PFSK-1 (cell line): ENCODE measurements around the gene CENPM.

Experiments
- FOXP2 ChIP-seq: optimal IDR thresholded peaks from 2 replicates; pipeline ENCODE3; 2011; ENCODE audit warnings: borderline replicate concordance, control low read depth, inconsistent platforms; ENCODE audit not compliant: insufficient read depth; ENCODE audit errors: extremely low read length, extremely low read depth
- POLR2AphosphoS5 ChIP-seq: IDR thresholded peaks from 2 replicates; pipeline ENCODE4 v1.6.1; 2012; ENCODE audit warnings: low read depth, mild to moderate bottlenecking, control low read depth, low read length, moderate library complexity
- SIN3A ChIP-seq: IDR thresholded peaks from 2 replicates; pipeline ENCODE4 v1.6.1; 2012; ENCODE audit warnings: mild to moderate bottlenecking, low read length, moderate library complexity, borderline replicate concordance; ENCODE audit not compliant: insufficient read depth
- TAF1 ChIP-seq: IDR thresholded peaks from 2 replicates; pipeline ENCODE4 v1.6.1; 2012; ENCODE audit warnings: low read length, control low read depth, borderline replicate concordance; ENCODE audit not compliant: insufficient read depth
- TF ChIP-seq, protein P1 (sequence below), 2 experiments: IDR thresholded peaks; 2 replicates each; pipeline versions ENCODE4 v1.6.1 to v1.8.0; 2011 to 2012; ENCODE audit warnings: low read depth in 2 of 2, low read length in 2 of 2, control low read depth in 1 of 2, inconsistent platforms in 1 of 2, mild to moderate bottlenecking in 1 of 2, moderate library complexity in 1 of 2; ENCODE audit not compliant: insufficient read depth in 1 of 2

Gene CENPM

DNA sequence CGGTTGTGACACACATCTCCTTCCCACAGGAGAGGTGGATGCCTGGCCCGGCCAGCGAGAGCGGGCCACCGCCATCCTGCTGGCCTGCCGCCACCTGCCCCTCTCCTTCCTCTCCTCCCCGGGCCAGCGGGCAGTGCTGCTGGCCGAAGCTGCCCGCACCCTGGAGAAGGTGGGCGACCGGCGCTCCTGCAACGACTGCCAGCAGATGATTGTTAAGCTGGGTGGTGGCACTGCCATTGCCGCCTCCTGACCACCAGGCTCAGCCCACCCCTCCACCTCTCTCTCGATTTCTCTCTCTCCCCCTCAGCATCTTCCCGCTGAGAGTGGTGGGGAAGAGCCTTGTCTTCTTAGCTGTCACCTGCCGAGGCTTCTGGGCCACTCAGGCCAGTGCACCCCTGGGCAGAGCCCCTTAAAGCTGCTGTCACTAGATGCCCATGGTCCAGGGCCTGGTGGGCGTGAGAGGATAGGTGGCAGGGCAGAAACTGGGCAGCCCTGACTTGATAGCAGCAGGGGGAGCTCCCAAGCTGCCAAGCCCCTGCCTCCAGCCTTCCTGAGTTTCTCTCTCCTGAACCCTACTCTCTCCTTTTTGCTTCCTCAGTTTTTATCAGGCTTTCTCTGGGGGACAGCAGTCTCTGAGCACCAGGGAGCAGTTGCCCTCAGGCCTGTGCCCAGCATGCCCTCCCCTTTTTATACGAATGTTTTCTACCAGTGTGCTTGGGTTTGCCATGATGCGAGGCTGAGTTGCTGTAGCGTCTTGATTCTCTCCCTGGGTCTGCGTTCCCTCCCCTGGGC lies 41.3 kb downstream of the CENPM start:
- TF ChIP-seq, protein P1, sequence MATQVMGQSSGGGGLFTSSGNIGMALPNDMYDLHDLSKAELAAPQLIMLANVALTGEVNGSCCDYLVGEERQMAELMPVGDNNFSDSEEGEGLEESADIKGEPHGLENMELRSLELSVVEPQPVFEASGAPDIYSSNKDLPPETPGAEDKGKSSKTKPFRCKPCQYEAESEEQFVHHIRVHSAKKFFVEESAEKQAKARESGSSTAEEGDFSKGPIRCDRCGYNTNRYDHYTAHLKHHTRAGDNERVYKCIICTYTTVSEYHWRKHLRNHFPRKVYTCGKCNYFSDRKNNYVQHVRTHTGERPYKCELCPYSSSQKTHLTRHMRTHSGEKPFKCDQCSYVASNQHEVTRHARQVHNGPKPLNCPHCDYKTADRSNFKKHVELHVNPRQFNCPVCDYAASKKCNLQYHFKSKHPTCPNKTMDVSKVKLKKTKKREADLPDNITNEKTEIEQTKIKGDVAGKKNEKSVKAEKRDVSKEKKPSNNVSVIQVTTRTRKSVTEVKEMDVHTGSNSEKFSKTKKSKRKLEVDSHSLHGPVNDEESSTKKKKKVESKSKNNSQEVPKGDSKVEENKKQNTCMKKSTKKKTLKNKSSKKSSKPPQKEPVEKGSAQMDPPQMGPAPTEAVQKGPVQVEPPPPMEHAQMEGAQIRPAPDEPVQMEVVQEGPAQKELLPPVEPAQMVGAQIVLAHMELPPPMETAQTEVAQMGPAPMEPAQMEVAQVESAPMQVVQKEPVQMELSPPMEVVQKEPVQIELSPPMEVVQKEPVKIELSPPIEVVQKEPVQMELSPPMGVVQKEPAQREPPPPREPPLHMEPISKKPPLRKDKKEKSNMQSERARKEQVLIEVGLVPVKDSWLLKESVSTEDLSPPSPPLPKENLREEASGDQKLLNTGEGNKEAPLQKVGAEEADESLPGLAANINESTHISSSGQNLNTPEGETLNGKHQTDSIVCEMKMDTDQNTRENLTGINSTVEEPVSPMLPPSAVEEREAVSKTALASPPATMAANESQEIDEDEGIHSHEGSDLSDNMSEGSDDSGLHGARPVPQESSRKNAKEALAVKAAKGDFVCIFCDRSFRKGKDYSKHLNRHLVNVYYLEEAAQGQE (IDR thresholded peaks at IDR 0.05; ENCODE audit: insufficient read depth in 1 of 2, low read depth in 2 of 2, low read length in 2 of 2), result no peak
- TF ChIP-seq TAF1 (no peak), SIN3A (no peak), FOXP2 (no peak), POLR2AphosphoS5 (no peak)

DNA sequence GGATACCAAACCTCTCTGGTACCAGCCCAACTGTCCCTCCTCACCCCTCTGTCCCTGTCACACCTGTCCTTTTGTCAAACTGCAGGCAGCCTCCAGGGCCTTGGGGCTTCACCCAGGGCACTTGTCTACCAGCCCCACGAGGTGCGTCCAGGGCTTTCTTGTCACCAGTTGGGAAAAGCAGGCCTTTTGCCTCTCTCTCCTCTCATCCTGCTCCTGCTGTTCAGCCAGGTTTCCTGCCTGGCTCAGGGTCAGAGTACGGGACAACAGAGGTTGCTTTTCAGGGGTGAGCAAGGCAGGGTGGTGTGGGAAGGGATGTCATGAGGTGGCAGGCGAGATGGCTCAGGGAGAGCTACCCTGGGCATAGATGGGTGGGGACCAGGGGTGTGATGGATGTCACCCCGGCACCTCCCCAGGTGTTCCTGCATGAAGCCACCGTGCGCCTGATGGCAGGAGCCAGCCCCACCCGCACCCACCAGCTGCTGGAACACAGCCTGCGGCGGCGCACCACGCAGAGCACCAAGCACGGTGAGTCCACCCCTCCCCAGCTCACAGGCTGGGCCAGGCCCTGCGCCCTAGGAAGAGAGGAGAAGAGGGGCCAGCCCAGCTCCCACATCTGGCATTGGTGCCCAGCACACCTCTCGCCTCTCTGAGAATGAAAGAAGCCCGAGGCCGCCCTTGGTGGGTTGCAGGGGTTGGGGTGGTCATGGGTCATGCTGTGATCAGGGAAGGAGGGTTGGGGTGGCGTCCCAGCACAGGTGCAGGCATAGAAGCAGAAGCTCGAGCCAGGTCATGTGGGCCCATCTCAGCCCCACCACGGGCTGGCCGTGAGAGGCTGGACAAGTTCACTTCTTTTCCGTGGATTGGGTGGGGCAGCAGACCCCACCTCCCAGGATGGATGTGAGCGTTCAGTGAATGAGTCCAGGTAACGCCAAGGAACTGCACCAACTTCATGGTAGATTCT lies 42.2 kb downstream of the CENPM start:
- TF ChIP-seq POLR2AphosphoS5, result no peak
- TF ChIP-seq SIN3A, result no peak

DNA sequence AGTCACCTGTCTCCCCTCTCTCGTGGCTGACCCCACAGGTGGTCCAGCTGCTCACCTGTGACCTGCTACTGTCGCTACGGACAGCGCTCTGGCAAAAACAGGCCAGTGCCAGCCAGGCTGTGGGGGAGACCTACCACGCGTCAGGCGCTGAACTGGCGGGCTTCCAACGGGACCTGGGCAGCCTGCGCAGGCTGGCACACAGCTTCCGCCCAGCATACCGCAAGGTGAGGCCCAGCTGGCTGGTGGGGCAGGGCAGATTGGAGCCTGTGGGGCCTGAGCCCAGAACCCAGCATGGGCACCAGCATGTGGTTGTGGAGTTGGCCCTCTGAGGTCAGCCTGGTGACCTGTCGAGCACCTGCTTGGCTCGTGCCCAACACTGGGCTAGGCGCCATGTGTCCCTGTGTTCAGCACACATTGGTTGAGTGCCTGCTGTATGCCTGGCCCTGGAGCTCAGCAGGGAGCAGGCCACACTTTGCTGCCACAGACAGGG lies 44.0 kb downstream of the CENPM start:
- TF ChIP-seq, protein P1 (IDR thresholded peaks at IDR 0.05; ENCODE audit: insufficient read depth in 1 of 2, low read depth in 2 of 2, low read length in 2 of 2), result no peak
- TF ChIP-seq SIN3A (no peak), TAF1 (no peak), POLR2AphosphoS5 (no peak), FOXP2 (no peak)

DNA sequence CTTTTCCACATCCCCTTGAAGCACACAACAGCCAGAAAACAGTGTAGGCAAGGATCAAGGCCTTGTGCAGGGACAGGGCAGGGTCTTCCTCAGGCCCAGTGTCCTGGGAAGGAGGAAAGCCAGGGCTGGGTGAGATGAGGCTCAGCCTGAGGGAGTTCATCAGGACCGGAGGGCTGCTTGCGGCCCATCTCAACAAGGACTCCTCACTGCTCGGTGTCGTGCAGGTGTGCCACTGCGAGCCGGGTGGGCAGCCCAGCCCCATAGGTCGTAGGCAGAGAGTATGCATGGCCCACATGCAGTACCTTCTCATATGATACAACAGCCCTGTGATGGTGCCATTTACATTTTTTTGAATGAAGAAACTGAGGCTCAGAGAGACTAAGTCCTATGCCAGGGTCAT lies 44.9 kb downstream of the CENPM start:
- TF ChIP-seq, protein P1 (IDR thresholded peaks at IDR 0.05; ENCODE audit: insufficient read depth in 1 of 2, low read depth in 2 of 2, low read length in 2 of 2), result no peak
- no peak for TF ChIP-seq POLR2AphosphoS5
- TF ChIP-seq FOXP2, result no peak
- no peak for TF ChIP-seq SIN3A
- TF ChIP-seq TAF1, result no peak

DNA sequence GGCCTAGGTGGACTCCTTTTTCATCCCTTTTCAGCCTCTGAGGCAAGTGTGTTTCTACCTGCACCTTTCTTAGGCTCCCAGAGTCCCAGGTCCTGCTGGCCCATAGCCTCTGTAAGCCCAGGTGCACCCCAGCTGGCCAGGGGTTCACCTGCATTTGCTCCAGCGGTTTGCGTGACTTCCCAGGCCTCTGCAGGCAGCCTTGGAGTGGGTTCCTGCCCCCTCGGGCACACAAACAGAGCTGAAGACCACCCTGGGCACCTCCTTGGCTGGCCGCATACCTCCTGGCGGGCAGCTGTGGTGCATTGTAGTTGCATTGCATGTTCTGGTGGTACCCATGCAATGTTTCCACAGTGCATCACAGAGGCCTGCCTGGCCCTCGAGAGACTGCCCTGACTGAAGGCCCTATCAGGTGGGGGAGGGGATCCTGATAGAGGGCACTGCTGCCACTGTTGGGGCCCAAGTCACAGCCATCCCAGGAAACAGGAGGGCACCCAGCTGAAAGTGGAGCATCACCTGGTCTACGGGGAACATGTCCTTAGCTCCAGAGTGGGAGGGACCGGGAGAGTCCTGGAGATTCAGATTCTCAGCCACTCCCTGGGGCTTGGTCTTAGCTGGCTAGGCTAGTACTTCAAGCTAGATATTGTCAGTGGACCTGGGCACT lies 46.2 kb downstream of the CENPM start:
- TF ChIP-seq TAF1, result no peak
- TF ChIP-seq, protein P1 (IDR thresholded peaks at IDR 0.05; ENCODE audit: insufficient read depth in 1 of 2, low read depth in 2 of 2, low read length in 2 of 2), result no peak
- TF ChIP-seq POLR2AphosphoS5, result no peak
- TF ChIP-seq FOXP2, result no peak
- no peak for TF ChIP-seq SIN3A
